BLaER1 treated with 17β-estradiol and CSF1 and Interleukin-3, amounts not matched to agents 10 nM and 100 nM (cell line): ENCODE results near the gene FBXW8.

Experiments
- H3K27ac ChIP-seq, 11 experiments: shearing (Covaris generic); formaldehyde crosslinking; 2 replicates each; pipeline ENCODE4 v1.8.1; 2022
- H3K27me3 ChIP-seq, 11 experiments: shearing (Covaris generic); formaldehyde crosslinking; 2 replicates each; pipeline ENCODE4 v1.8.1; 2022
- H3K36me3 ChIP-seq, 11 experiments: shearing (Covaris generic); formaldehyde crosslinking; 2 replicates each; pipeline ENCODE4 v1.8.1; 2022
- H3K4me1 ChIP-seq, 10 experiments: shearing (Covaris generic); formaldehyde crosslinking; 2 replicates each; pipeline ENCODE4 v1.8.1; 2022
- H3K4me2 ChIP-seq, 11 experiments: shearing (Covaris generic); formaldehyde crosslinking; 2 replicates each; pipeline ENCODE4 v1.8.1; 2022
- H3K4me3 ChIP-seq, 10 experiments: shearing (Covaris generic); formaldehyde crosslinking; 2 replicates each; pipeline ENCODE4 v1.8.1; 2022
- H3K9ac ChIP-seq, 11 experiments: shearing (Covaris generic); formaldehyde crosslinking; 2 replicates each; pipeline ENCODE4 v1.8.1; 2022
- H3K9me3 ChIP-seq, 11 experiments: shearing (Covaris generic); formaldehyde crosslinking; replicated peaks in 1 of 11; 2 replicates each; pipeline ENCODE4 v1.8.1; 2022
- H4K20me1 ChIP-seq, 11 experiments: shearing (Covaris generic); formaldehyde crosslinking; 2 replicates each; pipeline ENCODE4 v1.8.1; 2022
- Cebpa-rat ChIP-seq, 11 experiments: shearing (Covaris generic); IDR thresholded peaks; 2 replicates each; pipeline ENCODE4 v1.8.1; 2022

FBXW8 gene

GRCh38 chr12:117059156-117059555, 148.4 kb downstream of the FBXW8 start:
- H3K27me3 ChIP-seq: no peaks in the 10 kb centered on the region
- peaks cover 86 to 100% (median 97%) of the 10 kb centered on the region in 10 experiments for H3K4me1 ChIP-seq

GRCh38 chr12:117060246-117060928, 149.6 kb downstream of the FBXW8 start:
- H3K4me3 ChIP-seq: peak overlapping the region in 4 of 10 experiments; percentile 4 to 15 (median 8); a peak in 2 of 20 replicates
- peaks cover 0 to 11% (median 2%) of the 10 kb centered on the region in 11 experiments; a peak in 9 of 22 replicates for H3K36me3 ChIP-seq
- H4K20me1 ChIP-seq: no peaks in the 10 kb centered on the region
- H3K9ac ChIP-seq: peak overlapping the region in 10 of 11 experiments; percentile 31 to 85 (median 82); a peak in 18 of 22 replicates
- H3K27ac ChIP-seq: peak overlapping the region; percentile 4 to 99 (median 95); a peak in 20 of 22 replicates
- peaks cover 0 to 8% (median 0%) of the 10 kb centered on the region in 11 experiments; a peak in 2 of 22 replicates for H3K9me3 ChIP-seq
- no peaks in the 10 kb centered on the region for H3K27me3 ChIP-seq
- peak overlapping the region; percentile 83 to 99 (median 93) for H3K4me2 ChIP-seq
- no peak for TF ChIP-seq Cebpa-rat (IDR thresholded peaks at IDR 0.05)
- peaks cover 87 to 100% (median 97%) of the 10 kb centered on the region in 10 experiments for H3K4me1 ChIP-seq

More at GRCh38 chr12:117059156-117059555, 148.4 kb downstream of the FBXW8 start:
- Histone ChIP-seq H3K9me3 (peaks cover 0 to 8% (median 0%) of the 10 kb centered on the region in 11 experiments; a peak in 2 of 22 replicates), H3K4me3 (no peak overlapping the region; a peak in 1 of 20 replicates), H3K27ac (peak overlapping the region; percentile 20 to 99 (median 95); a peak in 20 of 22 replicates), H3K9ac (peak overlapping the region in 10 of 11 experiments; percentile 25 to 85 (median 67); a peak in 16 of 22 replicates), H3K4me2 (peak overlapping the region; percentile 83 to 99 (median 93)), H4K20me1 (no peaks in the 10 kb centered on the region), H3K36me3 (peaks cover 0 to 11% (median 4%) of the 10 kb centered on the region in 11 experiments; a peak in 9 of 22 replicates)
- TF ChIP-seq Cebpa-rat (IDR thresholded peaks at IDR 0.05): no peak

DNA sequence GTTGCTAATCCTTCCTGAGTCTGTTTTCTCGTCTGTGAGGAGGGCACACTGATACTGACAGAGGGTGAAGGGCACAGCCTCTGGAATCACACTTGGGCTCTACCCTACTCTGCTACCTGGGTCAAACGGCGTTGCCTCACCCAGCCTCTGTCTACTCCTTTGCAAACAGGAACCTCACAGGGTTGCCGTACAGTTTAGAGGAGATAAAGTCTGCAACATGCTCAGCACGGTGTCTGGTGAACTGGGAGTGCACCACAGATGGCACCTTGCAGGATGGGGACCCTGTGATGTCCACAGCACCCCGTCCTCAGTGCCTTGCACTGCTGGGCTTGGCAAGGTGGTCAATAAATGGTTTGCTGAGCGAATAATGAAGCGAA, 150.2 kb downstream of the FBXW8 start:
- no peaks in the 10 kb centered on the region for H3K27me3 ChIP-seq
- peak overlapping the region; percentile 23 to 85 (median 81); a peak in 18 of 22 replicates for H3K9ac ChIP-seq
- H3K4me1 ChIP-seq: peaks cover 92 to 100% (median 97%) of the 10 kb centered on the region in 10 experiments
- no peaks in the 10 kb centered on the region for H4K20me1 ChIP-seq
- TF ChIP-seq Cebpa-rat (IDR thresholded peaks at IDR 0.05): no peak
- peaks cover 0 to 8% (median 0%) of the 10 kb centered on the region in 11 experiments; a peak in 2 of 22 replicates for H3K9me3 ChIP-seq
- H3K4me2 ChIP-seq: peak overlapping the region; percentile 83 to 99 (median 93)
- peak overlapping the region in 4 of 10 experiments; percentile 4 to 15 (median 8); a peak in 2 of 20 replicates for H3K4me3 ChIP-seq
- peaks cover 0 to 11% (median 0%) of the 10 kb centered on the region in 11 experiments; a peak in 7 of 22 replicates for H3K36me3 ChIP-seq
- peak overlapping the region; percentile 4 to 99 (median 95); a peak in 20 of 22 replicates for H3K27ac ChIP-seq

DNA sequence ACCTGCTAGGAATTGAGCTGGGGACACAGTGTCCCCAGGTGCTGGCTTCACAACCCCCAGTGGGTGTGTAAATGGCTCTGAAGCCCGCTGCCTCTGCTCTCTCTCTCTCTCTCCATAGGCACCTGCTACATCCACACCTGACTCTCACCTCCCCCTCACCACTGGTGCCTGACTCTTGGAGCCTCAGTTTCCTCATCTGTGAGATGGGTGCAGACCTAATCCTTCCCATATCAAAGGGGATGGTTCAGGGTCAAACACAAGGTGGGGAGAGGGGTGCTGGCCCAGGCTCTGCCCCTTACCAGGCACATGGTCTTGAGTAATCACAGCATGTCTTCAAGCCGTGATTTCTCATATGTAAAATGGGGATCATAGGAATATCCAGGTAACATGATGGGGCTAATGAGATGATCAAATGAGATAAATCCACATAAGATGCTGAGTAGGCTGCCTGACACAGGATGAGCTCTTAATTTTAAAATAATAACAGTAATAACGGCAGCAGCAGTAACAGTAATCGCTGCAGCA, 150.9 kb downstream of the FBXW8 start:
- no peaks in the 10 kb centered on the region for H3K27me3 ChIP-seq
- peaks cover 98 to 100% (median 99%) of the 10 kb centered on the region in 10 experiments for H3K4me1 ChIP-seq
- H3K36me3 ChIP-seq: peaks cover 0 to 6% (median 0%) of the 10 kb centered on the region in 11 experiments; a peak in 6 of 22 replicates
- peak overlapping the region in 9 of 11 experiments; percentile 23 to 85 (median 82); a peak in 14 of 22 replicates for H3K9ac ChIP-seq
- H3K4me3 ChIP-seq: peak overlapping the region in 1 of 10 experiments; percentile 15; a peak in 1 of 20 replicates
- peak overlapping the region; percentile 83 to 99 (median 93) for H3K4me2 ChIP-seq
- H3K27ac ChIP-seq: peak overlapping the region; percentile 4 to 99 (median 95); a peak in 20 of 22 replicates
- peaks cover 0 to 8% (median 0%) of the 10 kb centered on the region in 11 experiments; a peak in 2 of 22 replicates for H3K9me3 ChIP-seq
- no peaks in the 10 kb centered on the region for H4K20me1 ChIP-seq
- no peak for TF ChIP-seq Cebpa-rat (IDR thresholded peaks at IDR 0.05)

- Histone ChIP-seq H3K9ac (peak overlapping the region; percentile 75 to 85 (median 81)), H3K4me1 (peaks cover 98 to 100% (median 100%) of the 10 kb centered on the region in 10 experiments)
Measured at GRCh38 chr12:117063162-117063911, 152.6 kb downstream of the FBXW8 start.

DNA sequence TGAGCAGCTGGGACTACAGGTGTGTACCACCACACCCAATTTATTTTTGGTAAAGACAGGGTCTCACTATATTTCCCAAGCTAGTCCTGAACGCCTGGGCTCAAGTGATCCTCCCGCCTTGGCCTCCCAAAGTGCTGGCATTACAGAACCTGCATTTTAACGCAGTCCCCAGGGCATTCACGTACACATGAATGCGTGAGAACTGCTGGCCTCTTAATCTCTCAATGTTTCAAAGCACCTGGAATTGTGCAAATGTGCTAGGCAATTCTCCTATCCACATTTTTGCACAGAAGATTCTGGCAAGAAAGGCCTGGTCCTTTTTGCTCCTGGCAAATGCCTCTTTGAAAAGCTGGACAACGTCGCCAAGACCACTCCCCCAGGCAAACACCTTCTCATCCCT, 153.3 kb downstream of the FBXW8 start:
- peak overlapping the region; percentile 71 to 99 (median 95); a peak in 21 of 22 replicates for H3K27ac ChIP-seq
- H3K9ac ChIP-seq: peak overlapping the region in 10 of 11 experiments; percentile 18 to 85 (median 82); a peak in 19 of 22 replicates
- H3K27me3 ChIP-seq: no peaks in the 10 kb centered on the region
- no peaks in the 10 kb centered on the region for H3K36me3 ChIP-seq
- peaks cover 98 to 100% (median 100%) of the 10 kb centered on the region in 10 experiments for H3K4me1 ChIP-seq
- 0 out of 20 replicates have a peak overlapping the region, but pooled peaks of 1 of the 10 experiments have one; percentile 7 for H3K4me3 ChIP-seq
- H3K4me2 ChIP-seq: peak overlapping the region; percentile 83 to 99 (median 93)
- H4K20me1 ChIP-seq: no peaks in the 10 kb centered on the region
- H3K9me3 ChIP-seq: no peaks in the 10 kb centered on the region
- TF ChIP-seq Cebpa-rat (IDR thresholded peaks at IDR 0.05): no peak

More at GRCh38 chr12:117063162-117063911, 152.6 kb downstream of the FBXW8 start:
- H3K4me3 ChIP-seq: peak overlapping the region in 7 of 10 experiments; percentile 4 to 52 (median 35); a peak in 10 of 20 replicates
- peak overlapping the region; percentile 86 to 99 (median 95) for H3K27ac ChIP-seq
- peak overlapping the region; percentile 83 to 99 (median 93) for H3K4me2 ChIP-seq
- H3K27me3 ChIP-seq: no peaks in the 10 kb centered on the region
- no peaks in the 10 kb centered on the region for H4K20me1 ChIP-seq
- no peaks in the 10 kb centered on the region for H3K36me3 ChIP-seq
- no peaks in the 10 kb centered on the region for H3K9me3 ChIP-seq
- peak in 9 of 11 experiments; percentile 12 to 94 (median 51); a peak in 12 of 22 replicates for TF ChIP-seq Cebpa-rat (IDR thresholded peaks at IDR 0.05)

DNA sequence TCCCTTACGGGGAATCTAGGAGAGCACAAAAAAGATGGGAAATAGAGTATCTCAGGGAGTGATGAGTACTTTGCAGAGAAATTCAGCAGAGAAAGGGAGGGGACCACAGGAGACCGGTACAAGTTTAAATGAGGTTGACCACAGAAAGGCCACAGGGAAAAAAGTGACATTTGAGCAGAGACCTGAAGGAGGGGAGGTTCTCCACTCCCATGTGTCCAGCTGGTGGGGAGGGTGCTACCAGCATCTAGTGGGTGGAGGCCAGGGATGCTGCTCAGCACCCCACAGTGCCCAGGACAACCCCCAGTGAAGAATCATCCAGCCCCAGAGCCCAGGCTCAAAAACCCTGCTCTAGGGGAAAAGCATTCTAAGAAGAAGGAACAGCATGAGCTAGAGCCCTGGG, 153.8 kb downstream of the FBXW8 start:
- peak overlapping the region; percentile 71 to 99 (median 95); a peak in 19 of 22 replicates for H3K27ac ChIP-seq
- H3K9ac ChIP-seq: peak overlapping the region in 9 of 11 experiments; percentile 34 to 85 (median 82); a peak in 17 of 22 replicates
- peak overlapping the region; percentile 83 to 99 (median 93) for H3K4me2 ChIP-seq
- no peak for TF ChIP-seq Cebpa-rat (IDR thresholded peaks at IDR 0.05)
- no peaks in the 10 kb centered on the region for H4K20me1 ChIP-seq
- H3K4me1 ChIP-seq: peaks cover 98 to 100% (median 100%) of the 10 kb centered on the region in 10 experiments
- no peaks in the 10 kb centered on the region for H3K9me3 ChIP-seq
- H3K36me3 ChIP-seq: no peaks in the 10 kb centered on the region
- no peak overlapping the region for H3K4me3 ChIP-seq
- no peaks in the 10 kb centered on the region for H3K27me3 ChIP-seq

DNA sequence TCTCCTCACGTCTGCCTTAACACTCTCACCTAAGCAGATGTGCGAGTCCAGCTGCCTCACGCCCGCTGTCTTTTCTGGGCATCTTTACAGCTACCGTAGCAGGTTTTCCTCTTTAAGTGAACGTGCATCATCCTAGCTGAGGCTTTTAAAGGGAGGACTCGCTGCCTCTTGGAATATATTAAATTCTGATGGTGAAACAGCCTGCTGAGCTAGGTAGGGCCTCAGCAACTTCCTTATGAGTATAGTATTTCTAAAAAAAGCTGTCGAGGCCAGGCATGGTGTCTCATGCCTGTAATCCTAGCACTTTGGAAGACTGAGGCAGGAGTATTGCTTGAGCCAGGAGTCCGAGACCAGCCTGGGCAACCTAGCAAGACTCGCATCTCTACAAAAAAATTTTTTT, 156.3 kb downstream of the FBXW8 start:
- H3K4me3 ChIP-seq: no peak overlapping the region
- no peaks in the 10 kb centered on the region for H3K27me3 ChIP-seq
- peak overlapping the region in 10 of 11 experiments; percentile 43 to 99 (median 96); a peak in 19 of 22 replicates for H3K27ac ChIP-seq
- H3K9ac ChIP-seq: peak overlapping the region in 10 of 11 experiments; percentile 2 to 85 (median 81); a peak in 14 of 22 replicates
- no peak for TF ChIP-seq Cebpa-rat (IDR thresholded peaks at IDR 0.05)
- H3K4me1 ChIP-seq: peaks cover 98 to 100% (median 100%) of the 10 kb centered on the region in 10 experiments
- no peaks in the 10 kb centered on the region for H3K9me3 ChIP-seq
- peak overlapping the region; percentile 83 to 99 (median 93) for H3K4me2 ChIP-seq
- peaks cover 0 to 9% (median 3%) of the 10 kb centered on the region in 11 experiments; a peak in 6 of 22 replicates for H3K36me3 ChIP-seq
- no peaks in the 10 kb centered on the region for H4K20me1 ChIP-seq
